Measurements from ENCODE around the gene C5orf46.

GRCh38 chr5:147854894-147855773 lies 51.2 kb downstream of the C5orf46 start:
- TF ChIP-seq CTCF (IDR thresholded peaks at IDR 0.05) (no peak), POLR2A (IDR thresholded peaks at IDR 0.05) (no peak)

Measured in adrenal gland (tissue), 5 donors.